IMR-90 (cell line): ENCODE results near the gene CDH22. TPM values are rescaled to one million over a fixed set of nuclear protein-coding genes. Genes with fewer than 3 reads are reported as not detected.

Source experiments
- ATAC-seq: fragments of 200-7000 bp; cut with Tn5 transposase; 2 replicates; pipeline ENCODE4 v1.9.1; 2020; ENCODE audit warnings: low read depth, mild to moderate bottlenecking, moderate library complexity
- BruUV-seq: library from RNA; stranded (reverse); fragments of 400-500 nt; replicated peaks from 2 replicates; lab custom pipeline; 2021; lab: Mats Ljungman, UMichigan
- CTCF ChIA-PET: fragments of 300-600 bp; formaldehyde crosslinking; extraction: SDS; loops from one replicate; lab custom pipeline; 2021; ENCODE audit warnings: antibody characterized with exemption; lab: Yijun Ruan, JAX
- POLR2A ChIA-PET: fragments of 300-600 bp; sonication (Branson Sonifier 250); formaldehyde crosslinking; loops from one replicate; lab custom pipeline; 2022; ENCODE audit warnings: antibody characterized with exemption; ENCODE audit not compliant: unreplicated experiment; lab: Charles Lee
- DNase-seq: peaks from one replicate; pipeline ENCODE4 v3.0.0; 2013
- H2AFZ ChIP-seq: replicated peaks from 2 replicates; pipeline ENCODE3; 2013; ENCODE audit warnings: low read length, mild to moderate bottlenecking; ENCODE audit not compliant: poor library complexity
- H2AK5ac ChIP-seq: 2 replicates; pipeline ENCODE4 v1.6.1; 2013; ENCODE audit warnings: low read depth, low read length, inconsistent platforms
- H2AK9ac ChIP-seq: replicated peaks from 2 replicates; pipeline ENCODE3; 2013; ENCODE audit warnings: mild to moderate bottlenecking, low read depth, low read length, moderate library complexity; ENCODE audit not compliant: poor library complexity
- H2BK120ac ChIP-seq: 2 replicates; pipeline ENCODE4 v1.6.1; 2013; ENCODE audit warnings: low read depth, low read length, inconsistent platforms
- H2BK15ac ChIP-seq: 3 replicates; pipeline ENCODE4 v1.6.1; 2013; ENCODE audit warnings: low read depth, low read length, inconsistent platforms
- H2BK20ac ChIP-seq: 2 replicates; pipeline ENCODE4 v1.6.1; 2013; ENCODE audit warnings: low read depth, mild to moderate bottlenecking, inconsistent platforms, low read length, moderate library complexity
- H2BK5ac ChIP-seq: 2 replicates; pipeline ENCODE4 v1.6.1; 2013; ENCODE audit warnings: mild to moderate bottlenecking, low read depth, low read length, inconsistent platforms; ENCODE audit not compliant: poor library complexity, severe bottlenecking
- H3K14ac ChIP-seq: replicated peaks from 2 replicates; pipeline ENCODE4 v1.6.1; 2013; ENCODE audit warnings: low read depth, low read length, inconsistent platforms
- H3K18ac ChIP-seq: 2 replicates; pipeline ENCODE4 v1.6.1; 2013; ENCODE audit warnings: low read depth, low read length, control low read depth
- H3K23ac ChIP-seq: 2 replicates; pipeline ENCODE4 v1.6.1; 2013; ENCODE audit warnings: low read depth, low read length, inconsistent platforms
- H3K27ac ChIP-seq: 2 replicates; pipeline ENCODE4 v1.5.1; 2013; ENCODE audit warnings: mild to moderate bottlenecking, control low read depth, low read length; ENCODE audit not compliant: insufficient read depth
- H3K27me3 ChIP-seq: 2 replicates; pipeline ENCODE4 v1.6.1; 2013; ENCODE audit warnings: low read length; ENCODE audit not compliant: control insufficient read depth, insufficient read depth
- H3K36me3 ChIP-seq: 2 replicates; pipeline ENCODE4 v1.6.1; 2013; ENCODE audit warnings: low read length, mixed read lengths; ENCODE audit not compliant: control insufficient read depth, insufficient read depth
- H3K4ac ChIP-seq: 2 replicates; pipeline ENCODE4 v1.6.1; 2013; ENCODE audit warnings: low read depth, low read length, inconsistent platforms
- H3K4me1 ChIP-seq: 2 replicates; pipeline ENCODE4 v1.6.1; 2013; ENCODE audit warnings: low read length, mixed read lengths; ENCODE audit not compliant: control insufficient read depth, insufficient read depth
- H3K4me2 ChIP-seq: 2 replicates; pipeline ENCODE4 v1.6.1; 2013; ENCODE audit warnings: low read depth, mild to moderate bottlenecking, control low read depth, low read length, moderate library complexity
- H3K4me3 ChIP-seq: 2 replicates; pipeline ENCODE4 v1.5.1; 2013; ENCODE audit warnings: low read depth, mild to moderate bottlenecking, control low read depth, low read length, moderate library complexity; ENCODE audit not compliant: insufficient read depth
- H3K56ac ChIP-seq: 2 replicates; pipeline ENCODE4 v1.6.1; 2013; ENCODE audit warnings: low read length, inconsistent platforms; ENCODE audit not compliant: insufficient read depth; ENCODE audit errors: extremely low read depth
- H3K79me1 ChIP-seq, 2 experiments: 2 replicates each; pipeline ENCODE4 v1.6.1; 2013; ENCODE audit warnings: low read length in 2 of 2, inconsistent platforms in 1 of 2, low read depth in 1 of 2
- H3K9ac ChIP-seq: 2 replicates; pipeline ENCODE4 v1.6.1; 2013; ENCODE audit warnings: low read depth, low read length, control low read depth
- H3K9me1 ChIP-seq: 2 replicates; pipeline ENCODE4 v1.6.1; 2013; ENCODE audit warnings: low read length, inconsistent platforms; ENCODE audit not compliant: insufficient read depth
- H3K9me3 ChIP-seq: 2 replicates; pipeline ENCODE4 v1.6.1; 2013; ENCODE audit warnings: low read length; ENCODE audit not compliant: control insufficient read depth, insufficient read depth
- H4K20me1 ChIP-seq: 2 replicates; pipeline ENCODE4 v1.6.1; 2013; ENCODE audit warnings: low read length, inconsistent platforms; ENCODE audit not compliant: insufficient read depth
- H4K5ac ChIP-seq: 2 replicates; pipeline ENCODE4 v1.6.1; 2013; ENCODE audit warnings: mild to moderate bottlenecking, low read depth, low read length, control low read depth
- H4K8ac ChIP-seq, 2 experiments: 2 replicates each; pipeline ENCODE4 v1.6.1; 2013; ENCODE audit warnings: low read depth in 2 of 2, low read length in 2 of 2, control low read depth in 1 of 2, inconsistent platforms in 1 of 2
- H4K91ac ChIP-seq: 2 replicates; pipeline ENCODE4 v1.6.1; 2013; ENCODE audit warnings: low read depth, low read length, inconsistent platforms; ENCODE audit not compliant: insufficient read depth
- BHLHE40 ChIP-seq: fragments of 150-350 bp; IDR thresholded peaks from 2 replicates; pipeline ENCODE4 v1.6.1; 2016; ENCODE audit warnings: mild to moderate bottlenecking, low read depth, low read length
- CHD1 ChIP-seq: IDR thresholded peaks from 2 replicates; pipeline ENCODE4 v1.6.1; 2012; ENCODE audit warnings: low read depth, low read length, improper control_type of control experiment
- CTCF ChIP-seq: conservative IDR thresholded peaks from 2 replicates; pipeline ENCODE4 v1.5.1; 2012; ENCODE audit warnings: mild to moderate bottlenecking, low read depth, low read length, improper control_type of control experiment
- ELK1 ChIP-seq: fragments of 150-350 bp; IDR thresholded peaks from 2 replicates; pipeline ENCODE4 v1.6.1; 2016; ENCODE audit warnings: low read depth, mild to moderate bottlenecking, low read length, moderate library complexity, borderline replicate concordance
- RAD21 ChIP-seq: IDR thresholded peaks from 2 replicates; pipeline ENCODE4 v1.6.1; 2012; ENCODE audit warnings: low read length, improper control_type of control experiment
- RFX5 ChIP-seq: IDR thresholded peaks from 2 replicates; pipeline ENCODE4 v1.8.0; 2012; ENCODE audit warnings: low read depth, mild to moderate bottlenecking, low read length, moderate library complexity
- WGBS, 2 experiments: methylation state at CpG; one replicate each; pipeline versions ENCODE4 v1.1.5 to v1.1.7; 2013; ENCODE audit warnings: missing lambda C conversion rate in 2 of 2; ENCODE audit not compliant: insufficient read length in 1 of 2; ENCODE audit errors: extremely low coverage in 2 of 2; 5-methylcytosine and 5-hydroxymethylcytosine counted together
- dilution Hi-C: fragments of 300-500 bp; cut with HindIII; formaldehyde crosslinking; loops from one replicate; pipeline ENCODE4 v1.14.3; 2018; ENCODE audit warnings: low sequenced_read_pairs; ENCODE audit not compliant: unreplicated experiment
- in situ Hi-C: fragments of 300-500 bp; cut with MboI; formaldehyde crosslinking; loops from 3 replicates; pipeline ENCODE4 v1.14.3; 2019; ENCODE audit warnings: low sequenced_read_pairs, inconsistent platforms, mixed read lengths
- intact Hi-C: fragments of 100-400 bp; cut with micrococcal nuclease; formaldehyde crosslinking; loops from 2 replicates; pipeline ENCODE4 v1.10.0; 2022
- polyA plus RNA-seq, 3 experiments: library from polyadenylated mRNA; depleted of rRNA; stranded (reverse); fragments of >200 nt; gene quantifications; 2 replicates each; pipeline ENCODE4 v1.2.3, GENCODE V29; 2012; ENCODE audit warnings: low replicate concordance in 1 of 3
- total RNA-seq: library from RNA; depleted of rRNA; stranded (reverse); fragments of >200 nt; gene quantifications from 2 replicates; pipeline ENCODE4 v1.2.3, GENCODE V29; 2012

The CDH22 gene
- total and polyA plus RNA-seq, 2 of the 4 experiments (the other 2 are of a cell fraction), result not detected

- H4K8ac ChIP-seq, result no peak overlapping the region
- no peak overlapping the region for H4K91ac ChIP-seq
- no peak overlapping the region for H2BK120ac ChIP-seq
- no peak overlapping the region for H3K56ac ChIP-seq
- no peaks in the 10 kb centered on the region for H3K36me3 ChIP-seq
- ATAC-seq, result no peak
- dilution Hi-C loops, result no loop called here
- H4K20me1 ChIP-seq, result no peaks in the 10 kb centered on the region
- H3K4me2 ChIP-seq, result no peak overlapping the region
- H2BK20ac ChIP-seq, result no peak overlapping the region
- H2BK5ac ChIP-seq, result no peak overlapping the region
- H2AFZ ChIP-seq, result no peak overlapping the region
- intact Hi-C loops, result no loop called here
- no peak overlapping the region for H3K4ac ChIP-seq
- no peak overlapping the region for H4K5ac ChIP-seq
- no CpG with 5 or more reads among the region's 8 CpGs for WGBS, 2 experiments
- no peak overlapping the region for H2AK5ac ChIP-seq
- no peaks in the 10 kb centered on the region for H3K9me1 ChIP-seq
- no peak overlapping the region for H3K14ac ChIP-seq
- no peaks in the 10 kb centered on the region for H3K79me1 ChIP-seq
- no peak overlapping the region for H3K9ac ChIP-seq
- H3K27ac ChIP-seq, result no peak overlapping the region
- no peak overlapping the region for H2AK9ac ChIP-seq
- in situ Hi-C loops, result no loop called here
- H3K4me3 ChIP-seq, result no peak overlapping the region
- no peak overlapping the region for H3K18ac ChIP-seq
- no TSS peak for BruUV-seq
- no peaks in the 10 kb centered on the region for H3K4me1 ChIP-seq
- H3K9me3 ChIP-seq, result no peaks in the 10 kb centered on the region
- H3K27me3 ChIP-seq, result peaks cover 58% of the 10 kb centered on the region
- POLR2A ChIA-PET, result no interaction called here
- no peak for TF ChIP-seq BHLHE40
- no peak for TF ChIP-seq RAD21
- TF ChIP-seq CHD1, result no peak
- TF ChIP-seq ELK1, result no peak
- TF ChIP-seq RFX5, result no peak
- no peak for TF ChIP-seq CTCF
- DNase-seq, result no peak
- CTCF ChIA-PET, result no interaction called here
- no peak overlapping the region for H3K23ac ChIP-seq
- H2BK15ac ChIP-seq, result no peak overlapping the region
These were observed 14.3 kb upstream of the CDH22 start for GRCh38 chr20:46322641-46323040.
